Left cardiac atrium (tissue), 4 donors: Measurements from ENCODE around the gene UGT1A4. TPM values are rescaled to one million over a fixed set of nuclear protein-coding genes. Genes with fewer than 3 reads are reported as not detected.

Experiments used
- ATAC-seq, 2 donors: fragments of 200-7000 bp; cut with Tn5 transposase; one replicate each; pipeline ENCODE4 v1.9.1; 2020; ENCODE audit warnings: mild to moderate bottlenecking in 2 of 2, moderate library complexity in 2 of 2
- DNase-seq: peaks from one replicate; pipeline ENCODE4 v3.0.0-alpha.2; 2020
- intact Hi-C, 2 donors: fragments of 100-400 bp; cut with DNase I; formaldehyde crosslinking; loops; one replicate each; pipeline versions ENCODE4 v1.14.1 to v1.15.1; 2022 to 2023
- long read RNA-seq: library from polyadenylated mRNA; unstranded; transcript quantifications from one replicate; pipeline ENCODE4 v2.0.0, GENCODE V29; 2021
- total RNA-seq, 2 donors: library from RNA; stranded (reverse); fragmentation: NEBNext Ultra II Directional; extraction: Animal tissue kit (Norgen Biotek cat#: 25700); gene quantifications; one replicate each; pipeline ENCODE4 v1.2.1, GENCODE V29; 2021
- donor health status: DM: no; HTN: yes; CAD: no.
- donor health status: DM: no; HTN: yes; CAD: no; lungs with severe emphysema.
- donor health status: DM: yes; HTN: yes; CAD: no.
- donor health status: Dilated cardiomyopathy.

Gene UGT1A4
- total RNA-seq, result not detected
- long read RNA-seq, result 0 reads

GRCh38 chr2:233718552-233718951, at the start of gene UGT1A4:
UGT1A4 (plus strand) TSS chr2:233718736; CDS start chr2:233718821, 85 bp downstream.
- intact Hi-C loops, result no loop called here
- no peak for DNase-seq
- ATAC-seq, result no peak

GRCh38 chr2:233671290-233672161, 47.0 kb upstream of the UGT1A4 start, which contains the start of gene UGT1A9:
UGT1A9 (plus strand) TSS chr2:233671898; CDS start chr2:233671935, 37 bp downstream.
- no peak for ATAC-seq
- no peak for DNase-seq
- intact Hi-C loops, result no loop called here

GRCh38 chr2:233672886-233673285, 45.6 kb upstream of the UGT1A4 start:
- ATAC-seq (no peak), DNase-seq (no peak)
- intact Hi-C loops, result no loop called here

GRCh38 chr2:233673896-233674295, 44.6 kb upstream of the UGT1A4 start:
- intact Hi-C loops, result no loop called here
- ATAC-seq, result no peak
- DNase-seq, result no peak

GRCh38 chr2:233674314-233674713, 44.2 kb upstream of the UGT1A4 start:
- ATAC-seq (no peak), DNase-seq (no peak)
- intact Hi-C loops, result no loop called here

GRCh38 chr2:233674995-233675394, 43.5 kb upstream of the UGT1A4 start:
- no peak for DNase-seq
- no peak for ATAC-seq
- intact Hi-C loops, result no loop called here

GRCh38 chr2:233676046-233676445, 42.5 kb upstream of the UGT1A4 start:
- DNase-seq (no peak), ATAC-seq (no peak)
- intact Hi-C loops, result no loop called here

- ATAC-seq (no peak), DNase-seq (no peak)
- intact Hi-C loops, result no loop called here
These were observed 39.3 kb upstream of the UGT1A4 start for GRCh38 chr2:233679196-233679595.

GRCh38 chr2:233680361-233681045, 38.0 kb upstream of the UGT1A4 start:
- intact Hi-C loops, result no loop called here
- DNase-seq (no peak), ATAC-seq (no peak)

GRCh38 chr2:233681521-233682099, 36.9 kb upstream of the UGT1A4 start, which contains the start of gene UGT1A7:
UGT1A7 (plus strand) TSS chr2:233681901; CDS start chr2:233681938, 37 bp downstream.
- intact Hi-C loops, result no loop called here
- no peak for DNase-seq
- no peak for ATAC-seq

- DNase-seq (no peak), ATAC-seq (no peak)
- intact Hi-C loops, result no loop called here
These were observed 33.9 kb upstream of the UGT1A4 start for GRCh38 chr2:233684640-233685039.

GRCh38 chr2:233686928-233687327, 31.6 kb upstream of the UGT1A4 start:
- no peak for ATAC-seq
- no peak for DNase-seq
- intact Hi-C loops, result no loop called here

- DNase-seq (no peak), ATAC-seq (no peak)
- intact Hi-C loops, result no loop called here
These were observed 30.2 kb upstream of the UGT1A4 start for GRCh38 chr2:233688341-233688740.

- DNase-seq, result no peak
- no peak for ATAC-seq
- intact Hi-C loops, result no loop called here
These were observed 29.5 kb upstream of the UGT1A4 start for GRCh38 chr2:233689031-233689430.

- ATAC-seq (no peak), DNase-seq (no peak)
- intact Hi-C loops, result no loop called here
These were observed 29.0 kb upstream of the UGT1A4 start for GRCh38 chr2:233689501-233689900.

GRCh38 chr2:233690444-233690843, 28.1 kb upstream of the UGT1A4 start:
- ATAC-seq (no peak), DNase-seq (no peak)
- intact Hi-C loops, result no loop called here

- DNase-seq (no peak), ATAC-seq (no peak)
- intact Hi-C loops, result no loop called here
These were observed 26.8 kb upstream of the UGT1A4 start for GRCh38 chr2:233691443-233692433.

GRCh38 chr2:233692648-233693047, 25.9 kb upstream of the UGT1A4 start, which contains the start of gene UGT1A6:
UGT1A6 (plus strand) TSS chr2:233692890; CDS start chr2:233693005, 115 bp downstream.
- ATAC-seq, result no peak
- intact Hi-C loops, result no loop called here
- no peak for DNase-seq

- intact Hi-C loops, result no loop called here
- DNase-seq, result no peak
- ATAC-seq, result no peak
These were observed 24.6 kb upstream of the UGT1A4 start for GRCh38 chr2:233693963-233694362.
